A549 (cell line): ENCODE measurements around the gene CMYA5. TPM values are rescaled to one million over a fixed set of nuclear protein-coding genes. Genes with fewer than 3 reads are reported as not detected.
"Not testable (repeated sequence)": the region's sequence is repeated elsewhere in the genome, so short reads cannot be mapped to it uniquely, and the experiment has no call there.

Experiments used
- ATAC-seq, 2 experiments: fragments of 200-7000 bp in 1 of 2; fragments of >200 bp in 1 of 2; cut with Nextera tagmentation in 1 of 2; cut with Tn5 transposase in 1 of 2; 3 replicates each; pipeline versions ENCODE4 v1.8.0 to v1.9.1; 2018 to 2020; ENCODE audit warnings: mild to moderate bottlenecking in 1 of 2, moderate library complexity in 1 of 2
- CTCF ChIA-PET: fragments of 300-600 bp; sonication (Branson Sonifier 250); formaldehyde crosslinking; extraction: SDS; loops from one replicate; lab custom pipeline; 2021; ENCODE audit warnings: antibody characterized with exemption, inconsistent platforms; lab: Yijun Ruan, JAX
- POLR2A ChIA-PET: fragments of 350-600 bp; formaldehyde crosslinking; extraction: SDS; loops from one replicate; lab custom pipeline; 2021; ENCODE audit warnings: antibody characterized with exemption, inconsistent platforms; lab: Yijun Ruan, JAX
- DNase-seq, 2 experiments: peaks; one replicate each; pipeline versions ENCODE4 v3.0.0 to v3.0.0-alpha.2; 2011 to 2016; ENCODE audit warnings: low read depth in 1 of 2, low spot score in 1 of 2
- FAIRE-seq: peaks from 2 replicates; lab custom pipeline; 2011; peaks lifted over from hg19 to GRCh38; lab: Jason Lieb, UNC
- H3K27ac ChIP-seq, 2 experiments: fragments of >200 bp; sonication (Bioruptor Twin); formaldehyde crosslinking; 3 replicates each; pipeline ENCODE4 v1.5.1; 2016 to 2017
- H3K4me1 ChIP-seq: fragments of >200 bp; sonication (Bioruptor Twin); formaldehyde crosslinking; 3 replicates; pipeline ENCODE4 v1.6.1; 2016
- H3K4me2 ChIP-seq: fragments of >200 bp; sonication (Bioruptor Twin); formaldehyde crosslinking; 3 replicates; pipeline ENCODE4 v1.6.1; 2016
- H3K4me3 ChIP-seq: fragments of >200 bp; sonication (Bioruptor Twin); formaldehyde crosslinking; 3 replicates; pipeline ENCODE4 v1.5.1; 2016
- H3K9me3 ChIP-seq: fragments of >200 bp; sonication (Bioruptor Twin); formaldehyde crosslinking; 3 replicates; pipeline ENCODE4 v1.6.1; 2016
- ATOH8 ChIP-seq: fragments of 250-450 bp; sonication (Bioruptor Pico); IDR thresholded peaks from 2 replicates; pipeline ENCODE4 v1.5.0; 2020; ENCODE audit warnings: low read depth, mild to moderate bottlenecking, moderate library complexity
- CBX8 ChIP-seq: fragments of 200-600 bp; sonication (generic); IDR thresholded peaks from 2 replicates; pipeline ENCODE4 v1.6.1; 2016
- CEBPB ChIP-seq, 2 experiments: fragments of >200 bp in 1 of 2; sonication (Bioruptor Twin) in 1 of 2; formaldehyde crosslinking in 1 of 2; IDR thresholded peaks; 2 replicates each; pipeline ENCODE4 v1.6.1; 2012 to 2016
- CHD2 ChIP-seq: fragments of 150-350 bp; IDR thresholded peaks from 2 replicates; pipeline ENCODE4 v1.6.1; 2014; ENCODE audit warnings: low read length; ENCODE audit not compliant: partially characterized antibody
- CTCF ChIP-seq: fragments of >200 bp; sonication (Bioruptor Twin); formaldehyde crosslinking; IDR thresholded peaks from 3 replicates; pipeline ENCODE4 v1.5.1; 2016
- E2F6 ChIP-seq: IDR thresholded peaks from 2 replicates; pipeline ENCODE4 v1.6.1; 2012; ENCODE audit warnings: low read depth, borderline replicate concordance
- EHF ChIP-seq: fragments of 250-450 bp; sonication (Bioruptor Pico); IDR thresholded peaks from 2 replicates; pipeline ENCODE4 v1.5.0; 2020; ENCODE audit warnings: mild to moderate bottlenecking
- HDAC2 ChIP-seq: fragments of 200-600 bp; sonication (generic); IDR thresholded peaks from 2 replicates; pipeline ENCODE4 v1.6.1; 2016
- HES2 ChIP-seq: fragments of >200 bp; sonication (Bioruptor Twin); formaldehyde crosslinking; IDR thresholded peaks from 2 replicates; pipeline ENCODE4 v1.6.1; 2016
- HEYL ChIP-seq: fragments of 250-450 bp; sonication (Bioruptor Pico); IDR thresholded peaks from 2 replicates; pipeline ENCODE4 v1.8.0; 2021; ENCODE audit warnings: mild to moderate bottlenecking, moderate library complexity
- HOXA7 ChIP-seq: fragments of 250-450 bp; sonication (Bioruptor Pico); IDR thresholded peaks from 2 replicates; pipeline ENCODE4 v1.5.0; 2020; ENCODE audit warnings: mild to moderate bottlenecking, moderate library complexity
- JUN ChIP-seq, 2 experiments: fragments of >200 bp; sonication (Bioruptor Twin); formaldehyde crosslinking; IDR thresholded peaks; 2 replicates in 1 of 2; 3 replicates in 1 of 2; pipeline ENCODE4 v1.6.1; 2016 to 2017
- KDM5A ChIP-seq: fragments of 200-600 bp; sonication (generic); IDR thresholded peaks from 2 replicates; pipeline ENCODE4 v1.6.1; 2016; ENCODE audit warnings: antibody characterized with exemption, mild to moderate bottlenecking
- MAFK ChIP-seq: fragments of 450-650 bp; IDR thresholded peaks from 2 replicates; pipeline ENCODE4 v1.6.1; 2014; ENCODE audit not compliant: partially characterized antibody
- NR3C1 ChIP-seq: fragments of >200 bp; sonication (Bioruptor Twin); formaldehyde crosslinking; IDR thresholded peaks from 3 replicates; pipeline ENCODE4 v1.6.1; 2017
- PHF8 ChIP-seq: fragments of 200-600 bp; sonication (generic); IDR thresholded peaks from 2 replicates; pipeline ENCODE4 v1.6.1; 2016; ENCODE audit warnings: low read depth, mild to moderate bottlenecking, antibody characterized with exemption, moderate library complexity, borderline replicate concordance
- RAD21 ChIP-seq, 2 experiments: fragments of >200 bp in 1 of 2; sonication (Bioruptor Twin) in 1 of 2; formaldehyde crosslinking in 1 of 2; IDR thresholded peaks in 1 of 2; conservative IDR thresholded peaks in 1 of 2; 2 replicates in 1 of 2; 3 replicates in 1 of 2; pipeline ENCODE4 v1.6.1; 2012 to 2018; ENCODE audit warnings: inconsistent platforms in 1 of 2
- RARB ChIP-seq: fragments of 250-450 bp; sonication (Bioruptor Pico); IDR thresholded peaks from 2 replicates; pipeline ENCODE4 v1.8.0; 2021; ENCODE audit warnings: mild to moderate bottlenecking, moderate library complexity
- REST ChIP-seq: fragments of 200-600 bp; sonication (generic); IDR thresholded peaks from 2 replicates; pipeline ENCODE4 v1.6.1; 2016; ENCODE audit warnings: antibody characterized with exemption, mild to moderate bottlenecking, moderate library complexity
- SMC3 ChIP-seq: fragments of >200 bp; sonication (Bioruptor Twin); formaldehyde crosslinking; IDR thresholded peaks from 3 replicates; pipeline ENCODE4 v1.6.1; 2018; ENCODE audit warnings: inconsistent platforms
- TFCP2L1 ChIP-seq: fragments of 250-450 bp; sonication (Bioruptor Pico); IDR thresholded peaks from 2 replicates; pipeline ENCODE4 v1.5.0; 2021; ENCODE audit warnings: mild to moderate bottlenecking
- TP53 ChIP-seq: fragments of 250-450 bp; sonication (Bioruptor Pico); IDR thresholded peaks from 2 replicates; pipeline ENCODE4 v1.5.0; 2021; ENCODE audit warnings: mild to moderate bottlenecking, moderate library complexity
- USF2 ChIP-seq: fragments of 450-650 bp; IDR thresholded peaks from 2 replicates; pipeline ENCODE4 v1.6.1; 2014; ENCODE audit warnings: antibody characterized with exemption
- ZC3H11A ChIP-seq: fragments of 450-650 bp; IDR thresholded peaks from 2 replicates; pipeline ENCODE4 v1.6.1; 2014; ENCODE audit warnings: antibody characterized with exemption, mild to moderate bottlenecking
- ZSCAN20 ChIP-seq: fragments of 250-450 bp; sonication (Bioruptor Pico); IDR thresholded peaks from 2 replicates; pipeline ENCODE4 v1.8.0; 2022; ENCODE audit warnings: mild to moderate bottlenecking, moderate library complexity
- WGBS: methylation state at CpG from one replicate; pipeline ENCODE4 v1.1.6; 2017; ENCODE audit errors: missing lambda C conversion rate; 5-methylcytosine and 5-hydroxymethylcytosine counted together
- polyA plus RNA-seq, 4 experiments: library from polyadenylated mRNA; depleted of rRNA in 3 of 4; stranded (reverse); fragments of >200 nt; fragmentation: RNase III in 1 of 4; extraction: RNeasy Plus Mini Kit Qiagen cat#74134 plus additional on column Dnase treatment in 1 of 4; gene quantifications; 2 replicates in 3 of 4; 3 replicates in 1 of 4; pipeline ENCODE4 v1.2.3, GENCODE V29; 2011 to 2017

CMYA5 gene
- polyA plus RNA-seq, 2 of the 4 experiments (the other 2 are of a cell fraction), result 0.10 to 0.61 TPM

- TF ChIP-seq TFCP2L1 (CRISPR knock-in tag) (no peak), RAD21 (conservative IDR thresholded peaks at IDR 0.05 in 1 of 2, IDR thresholded peaks at IDR 0.05 in 1 of 2) (no peak), ZSCAN20 (no peak), NR3C1 (no peak), HES2 (no peak), SMC3 (no peak)
- TF ChIP-seq, all 56 proteins: peak for 0
Measured at GRCh38 chr5:79705632-79706031, 16.0 kb downstream of the CMYA5 start (continued).

- POLR2A ChIA-PET, H3K4me1 ChIP-seq, H3K9me3 ChIP-seq, DNase-seq, CTCF ChIA-PET, ATAC-seq, FAIRE-seq, H3K4me3 ChIP-seq, H3K27ac ChIP-seq, H3K4me2 ChIP-seq: not testable (repeated sequence)
- WGBS, result 63% methylated on average over 8 of the region's 8 CpGs
Measured at GRCh38 chr5:79706317-79706716, 16.7 kb downstream of the CMYA5 start.

GRCh38 chr5:79707535-79707934, 17.9 kb downstream of the CMYA5 start:
- ATAC-seq, result no peak
- no peak for FAIRE-seq
- CTCF ChIA-PET, result interaction anchor here (1.1 kb wide), 1 partner anchor 17 kb away, joined by 4 read pairs; no protein-coding TSS in a partner anchor
- TF ChIP-seq RARB, result no peak
- TF ChIP-seq ATOH8 (CRISPR knock-in tag), result no peak
- TF ChIP-seq MAFK, result no peak
- no peak for TF ChIP-seq CBX8
- TF ChIP-seq JUN (IDR thresholded peaks at IDR 0.05), result no peak
- TF ChIP-seq E2F6, result no peak
- TF ChIP-seq KDM5A, result no peak
- no peak for TF ChIP-seq HDAC2
- TF ChIP-seq CEBPB (IDR thresholded peaks at IDR 0.05), result no peak
- TF ChIP-seq RAD21 (conservative IDR thresholded peaks at IDR 0.05 in 1 of 2, IDR thresholded peaks at IDR 0.05 in 1 of 2), result no peak
- TF ChIP-seq HOXA7 (CRISPR knock-in tag), result no peak
- TF ChIP-seq EHF, result no peak
- TF ChIP-seq ZC3H11A, result no peak
- no peak for TF ChIP-seq HEYL (CRISPR knock-in tag)
- TF ChIP-seq USF2, result no peak
- TF ChIP-seq NR3C1, result no peak
- TF ChIP-seq TP53 (CRISPR knock-in tag), result no peak
- TF ChIP-seq PHF8, result no peak
- TF ChIP-seq, all 56 proteins: peak for 0
- H3K4me2 ChIP-seq, result no peak overlapping the region
- H3K4me3 ChIP-seq, result no peak overlapping the region
- DNase-seq, result no peak
- WGBS, result 20% methylated on average over 3 of the region's 3 CpGs
- no peaks in the 10 kb centered on the region for H3K4me1 ChIP-seq
- no peaks in the 10 kb centered on the region for H3K9me3 ChIP-seq
- POLR2A ChIA-PET, result no interaction called here
- H3K27ac ChIP-seq, result no peak overlapping the region

GRCh38 chr5:79712741-79713140, 23.1 kb downstream of the CMYA5 start:
- Histone ChIP-seq H3K4me3 (no peak overlapping the region), H3K4me1 (no peaks in the 10 kb centered on the region), H3K27ac (no peak overlapping the region), H3K9me3 (no peaks in the 10 kb centered on the region), H3K4me2 (no peak overlapping the region)
- ChIA-PET CTCF (interaction anchor here (0.7 to 1.1 kb wide), 2 partner anchors 18 to 107 kb away, joined by 3 to 4 read pairs; no protein-coding TSS in a partner anchor), POLR2A (no interaction called here)
- ATAC-seq, result no peak
- FAIRE-seq, result no peak
- no peak for DNase-seq
- TF ChIP-seq CTCF (no peak), REST (no peak), CHD2 (no peak), ATOH8 (CRISPR knock-in tag) (no peak), TFCP2L1 (CRISPR knock-in tag) (no peak)
